Bronchial epithelial cell (primary cell): ENCODE results near the gene PLA2G4E. TPM values are rescaled to one million over a fixed set of nuclear protein-coding genes. Genes with fewer than 3 reads are reported as not detected.

ENCODE experiments used
- DNase-seq: peaks from one replicate; pipeline ENCODE4 v3.0.0-alpha.2; 2010; ENCODE audit warnings: low read depth
- FAIRE-seq: peaks from 2 replicates; lab custom pipeline; 2011; peaks lifted over from hg19 to GRCh38; lab: Jason Lieb, UNC
- H3K27me3 ChIP-seq: 2 replicates; pipeline ENCODE4 v1.5.1; 2011; ENCODE audit warnings: low read length; ENCODE audit not compliant: control insufficient read depth, insufficient read depth
- H3K36me3 ChIP-seq: 2 replicates; pipeline ENCODE4 v1.5.1; 2011; ENCODE audit warnings: low read length; ENCODE audit not compliant: control insufficient read depth, insufficient read depth
- H3K4me3 ChIP-seq: 2 replicates; pipeline ENCODE4 v1.5.1; 2011; ENCODE audit warnings: mild to moderate bottlenecking, low read depth, low read length, control low read depth
- total RNA-seq: library from RNA; depleted of rRNA; stranded (reverse); fragments of >200 nt; gene quantifications from 2 replicates; pipeline ENCODE4 v1.2.1, GENCODE V29; 2014
- TF ChIP-seq, protein P1 (sequence below): IDR thresholded peaks from 2 replicates; pipeline ENCODE4 v1.5.1; 2011; ENCODE audit warnings: mild to moderate bottlenecking, moderate library complexity, low read length, control low read depth, inconsistent platforms; ENCODE audit not compliant: insufficient read depth, severe bottlenecking

Gene PLA2G4E
- total RNA-seq, 1 donor from 2014 or later: under 0.01 TPM

DNA sequence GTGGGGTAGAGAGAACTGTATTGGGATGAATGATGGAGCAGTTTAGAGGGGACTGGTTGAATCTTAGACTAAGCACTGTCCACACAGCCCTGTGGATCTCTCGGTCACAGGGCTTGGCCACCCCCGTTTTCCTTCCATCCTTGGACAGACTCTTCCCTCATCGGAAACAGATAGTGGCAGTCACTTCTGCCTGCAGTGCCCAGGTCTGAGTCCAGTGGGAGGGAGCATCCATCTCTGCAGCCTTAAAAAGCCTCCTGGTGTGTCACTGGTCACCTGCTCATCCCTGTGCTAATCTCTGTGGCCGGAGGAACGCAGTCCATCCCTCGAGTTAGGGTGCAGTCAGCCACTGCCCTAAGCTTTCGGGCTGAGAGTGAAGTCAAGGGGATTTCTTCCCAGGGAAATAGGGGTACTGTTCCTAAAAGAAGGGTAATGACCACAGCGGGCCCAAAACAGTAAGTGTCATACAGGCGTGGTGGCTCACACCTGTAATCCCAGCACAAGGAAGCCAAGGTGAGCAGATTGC is 41.5 kb upstream of the PLA2G4E start:
- TF ChIP-seq, protein P1, sequence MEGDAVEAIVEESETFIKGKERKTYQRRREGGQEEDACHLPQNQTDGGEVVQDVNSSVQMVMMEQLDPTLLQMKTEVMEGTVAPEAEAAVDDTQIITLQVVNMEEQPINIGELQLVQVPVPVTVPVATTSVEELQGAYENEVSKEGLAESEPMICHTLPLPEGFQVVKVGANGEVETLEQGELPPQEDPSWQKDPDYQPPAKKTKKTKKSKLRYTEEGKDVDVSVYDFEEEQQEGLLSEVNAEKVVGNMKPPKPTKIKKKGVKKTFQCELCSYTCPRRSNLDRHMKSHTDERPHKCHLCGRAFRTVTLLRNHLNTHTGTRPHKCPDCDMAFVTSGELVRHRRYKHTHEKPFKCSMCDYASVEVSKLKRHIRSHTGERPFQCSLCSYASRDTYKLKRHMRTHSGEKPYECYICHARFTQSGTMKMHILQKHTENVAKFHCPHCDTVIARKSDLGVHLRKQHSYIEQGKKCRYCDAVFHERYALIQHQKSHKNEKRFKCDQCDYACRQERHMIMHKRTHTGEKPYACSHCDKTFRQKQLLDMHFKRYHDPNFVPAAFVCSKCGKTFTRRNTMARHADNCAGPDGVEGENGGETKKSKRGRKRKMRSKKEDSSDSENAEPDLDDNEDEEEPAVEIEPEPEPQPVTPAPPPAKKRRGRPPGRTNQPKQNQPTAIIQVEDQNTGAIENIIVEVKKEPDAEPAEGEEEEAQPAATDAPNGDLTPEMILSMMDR: no peak
- no peak overlapping the region for H3K4me3 ChIP-seq
- no peak for FAIRE-seq
- no peak for DNase-seq
- H3K36me3 ChIP-seq: no peaks in the 10 kb centered on the region
- H3K27me3 ChIP-seq: no peaks in the 10 kb centered on the region

DNA sequence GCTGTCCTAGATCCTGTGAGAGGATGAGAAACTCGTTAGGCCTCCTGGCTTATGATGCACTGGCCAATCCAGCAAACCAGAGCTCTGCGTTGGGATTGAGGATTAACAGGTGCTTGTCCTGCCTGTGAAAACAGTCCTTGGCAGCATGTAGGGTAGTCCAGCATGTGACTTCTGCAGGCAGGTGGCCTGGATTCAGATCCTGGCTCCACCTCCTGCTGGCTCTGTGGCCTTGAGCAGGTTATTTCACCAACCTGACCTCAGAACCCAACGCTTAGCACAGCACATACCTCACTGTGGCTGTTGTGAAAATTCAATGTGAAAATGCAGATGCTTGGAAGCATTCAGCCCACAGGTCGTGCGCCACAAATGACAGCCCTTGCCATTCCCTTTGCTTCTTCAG is 40.0 kb upstream of the PLA2G4E start:
- FAIRE-seq (no peak), DNase-seq (no peak)
- Histone ChIP-seq H3K27me3 (no peaks in the 10 kb centered on the region), H3K36me3 (no peaks in the 10 kb centered on the region), H3K4me3 (no peak overlapping the region)
- TF ChIP-seq, protein P1: no peak

DNA sequence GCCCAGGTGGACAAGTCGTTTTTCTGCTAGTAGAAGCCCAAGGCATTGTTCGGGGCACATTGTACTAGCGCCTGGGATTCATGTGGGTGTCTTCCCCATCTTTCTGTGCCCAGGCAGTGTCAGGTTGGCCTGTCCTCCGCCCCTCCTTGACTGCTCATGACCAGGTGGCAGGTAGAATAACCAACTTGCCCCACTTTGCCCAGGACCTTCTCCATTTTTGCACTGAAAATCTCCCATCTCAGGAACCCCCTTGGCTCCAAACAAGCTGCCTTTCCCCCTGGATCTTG is 39.6 kb upstream of the PLA2G4E start:
- FAIRE-seq (no peak), DNase-seq (no peak)
- TF ChIP-seq, protein P1: no peak
- Histone ChIP-seq H3K27me3 (no peaks in the 10 kb centered on the region), H3K4me3 (no peak overlapping the region), H3K36me3 (no peaks in the 10 kb centered on the region)

DNA sequence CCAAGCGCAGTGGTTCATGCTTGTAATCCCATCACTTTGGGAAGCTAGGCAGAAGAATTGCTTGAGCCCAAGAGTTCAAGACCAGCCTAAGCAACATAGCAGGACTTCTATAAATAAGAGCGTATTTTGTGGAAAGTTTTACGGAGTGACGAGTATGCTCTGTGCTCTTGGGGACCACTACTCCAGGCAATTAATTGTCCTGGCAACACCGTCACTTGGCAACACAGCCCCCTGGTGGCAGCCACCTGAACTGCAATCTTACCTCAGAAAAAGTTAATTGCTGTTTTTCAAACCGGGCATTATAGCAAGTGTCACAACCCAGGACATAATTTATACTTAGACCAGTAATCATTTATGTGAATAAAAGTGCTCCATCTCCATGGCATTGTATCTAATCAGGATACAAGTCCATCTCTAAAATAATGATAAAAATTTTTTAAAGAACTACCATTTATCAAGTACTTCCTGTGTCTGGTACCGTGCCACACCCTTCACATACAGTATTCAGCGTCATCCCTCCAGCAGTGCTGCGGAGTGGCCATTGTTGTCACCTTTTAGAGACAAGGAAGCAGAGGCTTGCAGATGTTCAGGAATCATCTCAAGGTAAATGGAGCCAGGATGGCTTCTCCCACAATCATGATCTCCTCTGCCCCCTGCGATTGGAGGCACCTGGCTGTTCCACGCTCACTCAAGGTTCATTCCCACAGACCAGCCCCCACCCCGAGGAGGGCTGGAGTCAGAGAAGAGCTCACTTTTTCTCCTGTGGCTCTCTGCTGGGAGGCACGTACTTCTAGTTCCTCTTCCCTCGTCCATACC is 39.0 kb upstream of the PLA2G4E start:
- H3K36me3 ChIP-seq: no peaks in the 10 kb centered on the region
- DNase-seq (peak; percentile 41), FAIRE-seq (peak; percentile 68)
- H3K27me3 ChIP-seq: no peaks in the 10 kb centered on the region
- no peak overlapping the region for H3K4me3 ChIP-seq
- TF ChIP-seq, protein P1: peak; percentile 87

DNA sequence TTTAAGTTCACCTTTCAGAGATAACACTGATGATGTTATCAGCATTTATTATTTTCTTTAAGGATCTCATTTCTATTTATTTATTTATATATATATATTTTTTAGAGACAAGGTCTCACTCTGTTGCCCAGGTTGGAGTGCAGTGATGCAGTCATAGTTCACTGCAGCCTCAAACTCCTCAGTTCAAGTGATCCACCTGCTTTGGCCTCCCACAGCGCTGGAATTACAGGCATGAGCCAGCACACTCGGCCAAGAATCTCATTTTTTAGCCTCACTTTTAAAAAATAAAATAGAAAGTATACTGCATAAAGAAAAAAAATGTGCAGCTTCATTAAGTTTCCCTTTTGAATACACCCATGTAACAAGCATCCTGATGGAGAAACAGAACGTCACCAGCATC is 37.9 kb upstream of the PLA2G4E start:
- no peak for FAIRE-seq
- H3K27me3 ChIP-seq: no peaks in the 10 kb centered on the region
- H3K36me3 ChIP-seq: no peaks in the 10 kb centered on the region
- no peak for DNase-seq
- no peak overlapping the region for H3K4me3 ChIP-seq
- TF ChIP-seq, protein P1: no peak
